Measurements from ENCODE around the gene NARF. TPM values are rescaled to one million over a fixed set of nuclear protein-coding genes. Genes with fewer than 3 reads are reported as not detected.

The NARF gene
- total and polyA plus RNA-seq, 2 of the 8 experiments (the other 6 are each of a cell fraction or from before 2014, with no cell fraction given): 97.4 to 131 TPM

DNA sequence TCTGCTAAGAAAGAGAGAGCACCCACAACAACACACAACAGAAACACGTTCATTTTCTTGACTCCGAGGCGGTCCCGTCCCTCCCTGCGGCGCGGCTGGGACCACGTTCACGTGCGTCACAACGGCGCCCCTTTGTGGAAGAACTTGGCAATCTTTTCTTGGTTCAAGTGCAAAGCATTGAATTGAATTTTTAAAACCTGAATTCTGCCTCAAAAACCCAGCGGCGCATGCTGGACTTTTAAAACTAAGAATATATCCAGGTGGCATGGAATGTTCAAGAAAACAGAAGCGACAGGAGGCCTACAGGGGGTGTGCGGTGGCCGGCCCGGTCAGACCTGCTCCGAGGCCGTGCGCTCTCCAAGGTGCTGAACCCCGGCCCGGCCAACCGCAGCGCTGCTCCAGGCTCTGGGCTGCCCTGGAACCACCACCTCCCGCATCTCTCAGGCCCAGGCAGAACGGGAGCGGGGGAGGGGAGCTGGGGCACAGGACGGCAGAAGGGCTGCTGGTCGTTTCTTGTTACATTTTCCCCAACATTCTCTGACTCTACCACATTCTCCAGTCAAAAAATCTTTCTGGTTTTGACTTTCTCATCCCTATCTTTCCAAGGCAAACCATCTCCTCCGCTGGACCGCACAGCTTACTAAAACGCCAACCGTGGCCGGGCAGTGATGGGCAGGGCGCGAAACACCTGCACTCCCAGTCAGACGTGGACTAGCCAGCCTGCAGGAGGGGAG lies 43.8 kb upstream of the NARF start (continued):
- TF ChIP-seq, protein P1, sequence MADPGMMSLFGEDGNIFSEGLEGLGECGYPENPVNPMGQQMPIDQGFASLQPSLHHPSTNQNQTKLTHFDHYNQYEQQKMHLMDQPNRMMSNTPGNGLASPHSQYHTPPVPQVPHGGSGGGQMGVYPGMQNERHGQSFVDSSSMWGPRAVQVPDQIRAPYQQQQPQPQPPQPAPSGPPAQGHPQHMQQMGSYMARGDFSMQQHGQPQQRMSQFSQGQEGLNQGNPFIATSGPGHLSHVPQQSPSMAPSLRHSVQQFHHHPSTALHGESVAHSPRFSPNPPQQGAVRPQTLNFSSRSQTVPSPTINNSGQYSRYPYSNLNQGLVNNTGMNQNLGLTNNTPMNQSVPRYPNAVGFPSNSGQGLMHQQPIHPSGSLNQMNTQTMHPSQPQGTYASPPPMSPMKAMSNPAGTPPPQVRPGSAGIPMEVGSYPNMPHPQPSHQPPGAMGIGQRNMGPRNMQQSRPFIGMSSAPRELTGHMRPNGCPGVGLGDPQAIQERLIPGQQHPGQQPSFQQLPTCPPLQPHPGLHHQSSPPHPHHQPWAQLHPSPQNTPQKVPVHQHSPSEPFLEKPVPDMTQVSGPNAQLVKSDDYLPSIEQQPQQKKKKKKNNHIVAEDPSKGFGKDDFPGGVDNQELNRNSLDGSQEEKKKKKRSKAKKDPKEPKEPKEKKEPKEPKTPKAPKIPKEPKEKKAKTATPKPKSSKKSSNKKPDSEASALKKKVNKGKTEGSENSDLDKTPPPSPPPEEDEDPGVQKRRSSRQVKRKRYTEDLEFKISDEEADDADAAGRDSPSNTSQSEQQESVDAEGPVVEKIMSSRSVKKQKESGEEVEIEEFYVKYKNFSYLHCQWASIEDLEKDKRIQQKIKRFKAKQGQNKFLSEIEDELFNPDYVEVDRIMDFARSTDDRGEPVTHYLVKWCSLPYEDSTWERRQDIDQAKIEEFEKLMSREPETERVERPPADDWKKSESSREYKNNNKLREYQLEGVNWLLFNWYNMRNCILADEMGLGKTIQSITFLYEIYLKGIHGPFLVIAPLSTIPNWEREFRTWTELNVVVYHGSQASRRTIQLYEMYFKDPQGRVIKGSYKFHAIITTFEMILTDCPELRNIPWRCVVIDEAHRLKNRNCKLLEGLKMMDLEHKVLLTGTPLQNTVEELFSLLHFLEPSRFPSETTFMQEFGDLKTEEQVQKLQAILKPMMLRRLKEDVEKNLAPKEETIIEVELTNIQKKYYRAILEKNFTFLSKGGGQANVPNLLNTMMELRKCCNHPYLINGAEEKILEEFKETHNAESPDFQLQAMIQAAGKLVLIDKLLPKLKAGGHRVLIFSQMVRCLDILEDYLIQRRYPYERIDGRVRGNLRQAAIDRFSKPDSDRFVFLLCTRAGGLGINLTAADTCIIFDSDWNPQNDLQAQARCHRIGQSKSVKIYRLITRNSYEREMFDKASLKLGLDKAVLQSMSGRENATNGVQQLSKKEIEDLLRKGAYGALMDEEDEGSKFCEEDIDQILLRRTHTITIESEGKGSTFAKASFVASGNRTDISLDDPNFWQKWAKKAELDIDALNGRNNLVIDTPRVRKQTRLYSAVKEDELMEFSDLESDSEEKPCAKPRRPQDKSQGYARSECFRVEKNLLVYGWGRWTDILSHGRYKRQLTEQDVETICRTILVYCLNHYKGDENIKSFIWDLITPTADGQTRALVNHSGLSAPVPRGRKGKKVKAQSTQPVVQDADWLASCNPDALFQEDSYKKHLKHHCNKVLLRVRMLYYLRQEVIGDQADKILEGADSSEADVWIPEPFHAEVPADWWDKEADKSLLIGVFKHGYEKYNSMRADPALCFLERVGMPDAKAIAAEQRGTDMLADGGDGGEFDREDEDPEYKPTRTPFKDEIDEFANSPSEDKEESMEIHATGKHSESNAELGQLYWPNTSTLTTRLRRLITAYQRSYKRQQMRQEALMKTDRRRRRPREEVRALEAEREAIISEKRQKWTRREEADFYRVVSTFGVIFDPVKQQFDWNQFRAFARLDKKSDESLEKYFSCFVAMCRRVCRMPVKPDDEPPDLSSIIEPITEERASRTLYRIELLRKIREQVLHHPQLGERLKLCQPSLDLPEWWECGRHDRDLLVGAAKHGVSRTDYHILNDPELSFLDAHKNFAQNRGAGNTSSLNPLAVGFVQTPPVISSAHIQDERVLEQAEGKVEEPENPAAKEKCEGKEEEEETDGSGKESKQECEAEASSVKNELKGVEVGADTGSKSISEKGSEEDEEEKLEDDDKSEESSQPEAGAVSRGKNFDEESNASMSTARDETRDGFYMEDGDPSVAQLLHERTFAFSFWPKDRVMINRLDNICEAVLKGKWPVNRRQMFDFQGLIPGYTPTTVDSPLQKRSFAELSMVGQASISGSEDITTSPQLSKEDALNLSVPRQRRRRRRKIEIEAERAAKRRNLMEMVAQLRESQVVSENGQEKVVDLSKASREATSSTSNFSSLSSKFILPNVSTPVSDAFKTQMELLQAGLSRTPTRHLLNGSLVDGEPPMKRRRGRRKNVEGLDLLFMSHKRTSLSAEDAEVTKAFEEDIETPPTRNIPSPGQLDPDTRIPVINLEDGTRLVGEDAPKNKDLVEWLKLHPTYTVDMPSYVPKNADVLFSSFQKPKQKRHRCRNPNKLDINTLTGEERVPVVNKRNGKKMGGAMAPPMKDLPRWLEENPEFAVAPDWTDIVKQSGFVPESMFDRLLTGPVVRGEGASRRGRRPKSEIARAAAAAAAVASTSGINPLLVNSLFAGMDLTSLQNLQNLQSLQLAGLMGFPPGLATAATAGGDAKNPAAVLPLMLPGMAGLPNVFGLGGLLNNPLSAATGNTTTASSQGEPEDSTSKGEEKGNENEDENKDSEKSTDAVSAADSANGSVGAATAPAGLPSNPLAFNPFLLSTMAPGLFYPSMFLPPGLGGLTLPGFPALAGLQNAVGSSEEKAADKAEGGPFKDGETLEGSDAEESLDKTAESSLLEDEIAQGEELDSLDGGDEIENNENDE (IDR thresholded peaks at IDR 0.05; ENCODE audit: insufficient replicate concordance, low read length): no peak
- TF ChIP-seq TCF12 (IDR thresholded peaks at IDR 0.05; ENCODE audit: low read depth, low read length): no peak
- TF ChIP-seq, protein P2, sequence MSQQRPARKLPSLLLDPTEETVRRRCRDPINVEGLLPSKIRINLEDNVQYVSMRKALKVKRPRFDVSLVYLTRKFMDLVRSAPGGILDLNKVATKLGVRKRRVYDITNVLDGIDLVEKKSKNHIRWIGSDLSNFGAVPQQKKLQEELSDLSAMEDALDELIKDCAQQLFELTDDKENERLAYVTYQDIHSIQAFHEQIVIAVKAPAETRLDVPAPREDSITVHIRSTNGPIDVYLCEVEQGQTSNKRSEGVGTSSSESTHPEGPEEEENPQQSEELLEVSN (IDR thresholded peaks at IDR 0.05): no peak
- no peak for TF ChIP-seq SIX5 (IDR thresholded peaks at IDR 0.05; ENCODE audit: low read depth, low read length)
- TF ChIP-seq TEAD4 (IDR thresholded peaks at IDR 0.05; ENCODE audit: low read depth, low read length): no peak
- TF ChIP-seq TAF7 (optimal IDR thresholded peaks at IDR 0.05; ENCODE audit: borderline replicate concordance, low read depth, low read length): peak; percentile 35
- peak; percentile 31 for TF ChIP-seq EZH2 (IDR thresholded peaks at IDR 0.05; ENCODE audit: low read depth, low read length, severe bottlenecking)
- TF ChIP-seq SRF (IDR thresholded peaks at IDR 0.05; ENCODE audit: low read depth, low read length): 0 out of 2 replicates have a peak, but pooled peaks have one; percentile 23
